Astrocyte of the cerebellum (primary cell): ENCODE results near the gene TOM1L2.
A peak's percentile ranks its signal among the peaks of the same experiment; 100 is the strongest.
"Not testable (repeated sequence)": the region's sequence is repeated elsewhere in the genome, so short reads cannot be mapped to it uniquely, and the experiment has no call there.

ENCODE experiments used
- DNase-seq: peaks from one replicate; pipeline ENCODE4 v3.0.0-alpha.2; 2011; ENCODE audit warnings: low read depth
- H3K4me3 ChIP-seq: 2 replicates; pipeline ENCODE4 v1.5.1; 2011; ENCODE audit warnings: mild to moderate bottlenecking, low read depth, low read length, moderate library complexity
- in situ Hi-C: cut with HindIII; loops from 2 replicates; pipeline ENCODE4 v1.10.0; 2017; ENCODE audit warnings: low sequenced_read_pairs
- TF ChIP-seq, protein P1 (sequence below): IDR thresholded peaks from 2 replicates; pipeline ENCODE4 v1.5.1; 2012; ENCODE audit warnings: low read length, low read depth, moderate library complexity, mild to moderate bottlenecking; ENCODE audit errors: missing control alignments

The TOM1L2 gene

DNA sequence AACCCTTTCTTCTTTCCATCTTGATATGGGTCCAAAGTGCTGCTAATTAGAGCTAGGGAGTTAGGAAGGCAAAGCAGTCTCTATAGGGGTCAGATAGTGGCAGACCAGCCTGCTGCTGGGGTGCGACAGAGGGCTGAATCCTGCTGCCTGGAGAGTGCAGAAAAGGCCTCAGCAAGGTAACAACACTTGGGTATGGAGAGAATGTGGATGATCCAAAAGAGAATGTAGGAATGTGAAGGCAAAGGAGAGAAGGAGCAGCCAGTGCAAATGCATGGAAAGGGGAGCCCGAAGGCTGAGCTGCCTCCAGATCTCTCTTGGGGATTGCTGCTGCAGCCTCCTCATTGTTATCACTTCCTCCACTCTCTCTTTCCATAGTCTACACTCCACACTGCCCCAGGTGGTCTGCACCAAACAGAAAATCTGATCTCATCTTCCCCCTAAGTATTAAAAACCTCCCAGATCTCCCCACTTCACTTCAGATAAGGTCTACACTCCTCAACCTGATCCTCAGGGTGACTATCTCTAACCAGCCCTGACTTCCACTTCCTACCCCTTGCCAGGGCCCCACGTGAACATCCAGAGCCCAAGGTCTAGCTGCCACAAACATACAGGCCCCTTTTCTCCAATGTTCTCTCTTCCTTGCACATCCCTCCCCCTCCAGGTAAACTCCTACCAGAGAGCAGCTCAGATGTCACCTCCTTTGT lies 28.8 kb downstream of the TOM1L2 start:
- in situ Hi-C loops: no loop called here
- H3K4me3 ChIP-seq: no peak overlapping the region
- DNase-seq: no peak
- TF ChIP-seq, protein P1, sequence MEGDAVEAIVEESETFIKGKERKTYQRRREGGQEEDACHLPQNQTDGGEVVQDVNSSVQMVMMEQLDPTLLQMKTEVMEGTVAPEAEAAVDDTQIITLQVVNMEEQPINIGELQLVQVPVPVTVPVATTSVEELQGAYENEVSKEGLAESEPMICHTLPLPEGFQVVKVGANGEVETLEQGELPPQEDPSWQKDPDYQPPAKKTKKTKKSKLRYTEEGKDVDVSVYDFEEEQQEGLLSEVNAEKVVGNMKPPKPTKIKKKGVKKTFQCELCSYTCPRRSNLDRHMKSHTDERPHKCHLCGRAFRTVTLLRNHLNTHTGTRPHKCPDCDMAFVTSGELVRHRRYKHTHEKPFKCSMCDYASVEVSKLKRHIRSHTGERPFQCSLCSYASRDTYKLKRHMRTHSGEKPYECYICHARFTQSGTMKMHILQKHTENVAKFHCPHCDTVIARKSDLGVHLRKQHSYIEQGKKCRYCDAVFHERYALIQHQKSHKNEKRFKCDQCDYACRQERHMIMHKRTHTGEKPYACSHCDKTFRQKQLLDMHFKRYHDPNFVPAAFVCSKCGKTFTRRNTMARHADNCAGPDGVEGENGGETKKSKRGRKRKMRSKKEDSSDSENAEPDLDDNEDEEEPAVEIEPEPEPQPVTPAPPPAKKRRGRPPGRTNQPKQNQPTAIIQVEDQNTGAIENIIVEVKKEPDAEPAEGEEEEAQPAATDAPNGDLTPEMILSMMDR: no peak

DNA sequence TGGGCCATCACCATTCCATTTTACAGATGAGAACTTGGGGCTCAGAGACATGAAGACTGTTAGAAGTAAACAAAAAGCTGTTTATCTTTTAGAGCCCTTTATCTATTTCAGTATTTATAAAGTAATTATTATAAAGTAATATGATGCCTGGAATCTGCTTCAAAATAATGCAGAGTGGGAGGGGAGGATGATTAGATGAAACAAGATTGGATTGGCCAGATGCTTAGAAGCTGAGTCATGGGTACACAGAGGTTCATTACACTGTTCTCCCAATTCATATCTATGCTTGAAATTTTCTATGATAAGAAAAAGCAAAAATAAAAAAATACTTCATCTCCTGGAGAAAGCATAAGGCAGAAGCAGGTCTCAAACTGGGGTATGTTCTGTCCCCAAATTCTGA lies 29.4 kb downstream of the TOM1L2 start:
- in situ Hi-C loops: no loop called here
- DNase-seq: no peak
- no peak overlapping the region for H3K4me3 ChIP-seq
- TF ChIP-seq, protein P1: no peak

DNA sequence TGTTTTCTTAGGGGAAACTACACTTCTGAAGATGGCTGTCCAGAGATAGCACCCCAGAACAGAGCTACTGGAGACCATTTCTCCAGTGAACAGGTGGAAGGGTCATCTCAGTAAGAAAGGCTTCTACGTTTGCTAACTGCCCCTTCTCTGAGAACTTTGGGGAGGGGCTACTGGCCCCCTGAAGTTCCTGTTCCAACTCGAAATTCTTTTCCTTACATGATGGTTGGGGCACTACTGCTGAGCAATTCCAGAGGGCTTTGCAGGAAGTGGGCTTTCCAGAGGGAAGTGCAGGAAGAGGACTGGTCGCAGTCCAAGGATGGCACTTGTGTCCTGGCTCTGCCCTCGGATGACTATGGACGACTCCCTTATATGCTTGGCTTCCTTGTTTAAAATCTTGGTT lies 31.2 kb downstream of the TOM1L2 start:
- no peak overlapping the region for H3K4me3 ChIP-seq
- TF ChIP-seq, protein P1: no peak
- in situ Hi-C loops: no loop called here
- DNase-seq: no peak

DNA sequence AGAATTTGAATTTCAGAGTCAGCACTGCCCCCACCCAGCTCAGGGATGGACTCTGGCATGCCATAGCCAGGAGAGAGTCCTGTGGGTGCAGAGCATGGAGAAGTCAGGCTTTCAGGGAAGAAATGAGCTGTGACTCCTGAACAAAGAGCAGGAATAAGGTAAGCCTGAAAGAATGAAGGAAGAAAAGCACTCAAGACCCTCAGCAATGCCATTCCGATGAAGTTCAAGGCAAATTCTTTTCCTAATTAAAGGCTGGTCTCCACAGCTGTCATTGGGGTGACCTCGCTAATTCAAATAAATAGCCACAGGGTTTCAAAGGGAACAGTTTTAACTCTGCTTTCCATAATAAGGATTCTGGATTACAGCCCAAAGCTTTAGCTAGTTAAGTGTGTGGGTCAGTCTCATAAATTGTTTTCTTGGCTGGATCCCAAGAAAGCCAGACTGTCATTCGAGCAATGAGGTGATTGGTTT lies 31.7 kb downstream of the TOM1L2 start:
- no peak overlapping the region for H3K4me3 ChIP-seq
- TF ChIP-seq, protein P1: no peak
- peak; percentile 64 for DNase-seq
- in situ Hi-C loops: no loop called here

DNA sequence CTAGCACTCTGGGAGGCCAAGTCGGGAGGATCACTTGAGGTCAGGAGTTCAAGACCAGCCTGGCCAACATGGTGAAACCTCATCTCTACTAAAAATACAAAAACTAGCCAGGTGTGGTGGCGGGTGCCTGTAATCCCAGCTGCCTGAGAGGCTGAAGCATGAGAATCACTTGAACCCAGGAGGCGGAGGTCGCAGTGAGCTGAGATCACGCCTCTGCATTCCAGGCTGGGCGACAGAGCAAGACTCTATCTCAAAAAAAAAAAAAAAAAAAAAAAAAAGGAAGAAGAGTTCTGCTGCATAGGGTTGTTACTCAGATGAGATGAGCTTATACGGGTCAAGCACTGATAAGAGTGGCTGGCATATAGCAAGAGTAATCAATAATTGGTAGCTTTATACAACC lies 32.3 kb downstream of the TOM1L2 start:
- H3K4me3 ChIP-seq, DNase-seq: not testable (repeated sequence)
- in situ Hi-C loops: loop anchor here (5.0 kb wide), 1 partner anchor 43 kb away; no protein-coding TSS in a partner anchor

DNA sequence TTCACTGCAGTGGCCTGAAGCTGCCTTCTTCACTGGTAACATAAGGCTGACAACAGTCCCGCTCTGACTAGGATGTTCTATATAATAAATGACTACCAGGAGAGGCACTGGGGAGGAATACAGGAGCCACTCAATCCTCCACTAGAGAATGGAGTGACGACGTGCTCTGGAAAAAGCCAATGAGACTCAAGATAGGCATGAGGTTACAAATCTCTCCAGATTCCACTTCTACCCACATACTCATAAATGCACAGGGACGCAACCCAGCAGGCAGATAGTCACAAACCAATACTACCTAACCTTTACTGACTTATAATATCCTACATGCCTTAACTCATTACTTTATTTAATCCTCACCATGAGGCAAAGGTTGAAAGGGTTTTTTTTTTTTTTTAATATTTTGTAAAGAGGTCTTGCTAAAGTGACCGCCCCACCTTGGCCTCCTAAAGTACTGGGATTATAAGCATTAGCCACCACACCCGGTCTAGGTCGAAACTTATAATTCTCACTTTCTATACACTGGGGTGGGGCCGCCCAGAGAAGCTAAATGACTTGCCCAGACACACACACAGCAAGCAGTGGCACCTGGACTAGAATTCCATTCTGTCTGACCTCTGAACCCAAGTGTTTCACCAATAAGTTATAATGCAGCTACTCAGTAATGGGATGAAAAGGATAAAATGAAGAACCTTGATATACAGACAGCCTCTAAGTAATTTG lies 33.7 kb downstream of the TOM1L2 start:
- TF ChIP-seq, protein P1: no peak
- in situ Hi-C loops: loop anchor here (5.0 kb wide), 1 partner anchor 41 kb away; no protein-coding TSS in a partner anchor
- H3K4me3 ChIP-seq: no peak overlapping the region
- DNase-seq: no peak

DNA sequence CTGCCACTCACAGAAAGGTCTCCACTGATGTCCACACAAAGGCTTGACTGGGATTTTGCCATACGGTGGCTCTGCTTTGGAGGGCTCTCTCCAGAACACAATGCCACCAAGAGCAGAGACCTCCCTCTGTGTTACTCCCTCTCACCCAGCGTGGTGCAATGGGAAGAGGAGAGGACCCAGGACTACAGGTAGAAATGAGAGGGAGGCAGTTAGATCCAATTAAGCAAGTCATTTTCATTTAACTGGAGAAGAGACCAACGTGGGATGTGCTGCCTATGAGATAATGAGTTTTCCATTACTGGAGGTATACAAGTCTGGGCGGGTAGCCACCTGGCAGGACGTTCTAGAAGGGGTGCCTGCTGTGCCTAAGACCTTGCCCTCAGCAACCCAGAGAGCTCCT lies 34.2 kb downstream of the TOM1L2 start:
- in situ Hi-C loops: loop anchor here (5.0 kb wide), 1 partner anchor 41 kb away; no protein-coding TSS in a partner anchor
- no peak overlapping the region for H3K4me3 ChIP-seq
- TF ChIP-seq, protein P1: no peak
- DNase-seq: no peak
